GM19455 (cell line): ENCODE data around the gene MLLT10.
A peak's percentile ranks its signal among the peaks of the same experiment; 100 is the strongest.

Experiments
- ATAC-seq: cut with Tn5 transposase; IDR thresholded peaks from one replicate; pipeline ENCODE4 v1.9.1; 2021; ENCODE audit not compliant: unreplicated experiment

Gene MLLT10

DNA sequence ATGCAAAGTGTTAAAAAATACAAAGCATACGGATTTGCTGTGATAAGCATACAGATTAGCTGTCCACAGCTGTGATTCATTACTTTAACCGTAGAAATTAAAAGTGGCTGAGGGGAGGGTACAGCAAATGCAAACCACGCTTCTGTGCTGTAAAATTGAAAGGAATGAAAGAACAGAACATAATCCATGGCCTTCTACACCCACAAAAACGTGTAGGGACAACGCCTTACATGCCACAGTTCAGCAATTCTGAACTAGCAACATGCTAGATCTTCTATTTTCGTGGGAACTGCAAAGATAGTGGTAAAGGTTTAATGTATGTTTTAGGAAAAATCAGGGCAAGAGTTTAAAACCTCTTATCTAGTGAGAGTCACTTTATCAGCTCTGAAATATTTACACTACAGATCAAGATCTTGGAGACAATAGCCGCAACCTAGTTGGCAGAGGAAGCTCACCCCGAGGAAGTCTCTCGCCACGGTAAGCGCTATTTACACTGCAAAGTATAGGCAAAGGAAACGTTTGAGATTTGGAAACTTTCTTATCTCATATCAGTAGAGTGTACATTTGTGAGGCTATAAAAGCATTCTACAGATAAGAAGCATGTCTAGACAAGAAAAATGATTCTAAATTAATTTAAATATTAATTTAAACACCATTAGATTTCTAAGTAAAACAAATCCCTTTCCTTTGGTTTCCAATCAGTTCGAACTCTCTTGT is 193.6 kb downstream of the MLLT10 start:
- no peak for ATAC-seq

- ATAC-seq: no peak
Measured at GRCh38 chr10:21728618-21729017, 194.6 kb downstream of the MLLT10 start.

- peak; percentile 82 for ATAC-seq
Measured at GRCh38 chr10:21732067-21732772, 198.2 kb downstream of the MLLT10 start.

- ATAC-seq: no peak
Measured at GRCh38 chr10:21733710-21734109, 199.7 kb downstream of the MLLT10 start.

- no peak for ATAC-seq
Measured at GRCh38 chr10:21737106-21737505, 203.1 kb downstream of the MLLT10 start.

DNA sequence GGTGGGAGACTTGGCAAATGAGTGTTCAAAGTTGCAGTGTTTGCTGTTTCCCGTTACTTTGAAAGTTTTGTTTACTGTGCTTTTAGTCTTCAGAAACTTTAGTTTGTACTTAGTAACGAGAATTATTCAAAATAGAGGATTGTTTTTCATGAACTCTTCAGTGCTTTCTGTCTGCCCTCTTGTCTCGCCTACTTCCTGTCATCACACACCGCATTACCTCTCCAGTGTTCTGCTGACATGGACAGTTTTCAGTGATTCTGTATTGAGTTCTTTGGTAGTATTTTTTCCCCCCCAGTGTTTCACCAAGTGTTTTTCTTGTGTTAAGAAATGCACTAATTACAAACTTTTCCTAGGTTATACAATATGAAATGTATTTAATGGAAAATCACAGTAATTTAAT is 207.0 kb downstream of the MLLT10 start:
- no peak for ATAC-seq

- no peak for ATAC-seq
Measured at GRCh38 chr10:21742740-21743412, 208.8 kb downstream of the MLLT10 start.

GRCh38 chr10:21744223-21744622 is 210.2 kb downstream of the MLLT10 start:
- no peak for ATAC-seq

- no peak for ATAC-seq
Measured at GRCh38 chr10:21746118-21746517, 212.1 kb downstream of the MLLT10 start.

DNA sequence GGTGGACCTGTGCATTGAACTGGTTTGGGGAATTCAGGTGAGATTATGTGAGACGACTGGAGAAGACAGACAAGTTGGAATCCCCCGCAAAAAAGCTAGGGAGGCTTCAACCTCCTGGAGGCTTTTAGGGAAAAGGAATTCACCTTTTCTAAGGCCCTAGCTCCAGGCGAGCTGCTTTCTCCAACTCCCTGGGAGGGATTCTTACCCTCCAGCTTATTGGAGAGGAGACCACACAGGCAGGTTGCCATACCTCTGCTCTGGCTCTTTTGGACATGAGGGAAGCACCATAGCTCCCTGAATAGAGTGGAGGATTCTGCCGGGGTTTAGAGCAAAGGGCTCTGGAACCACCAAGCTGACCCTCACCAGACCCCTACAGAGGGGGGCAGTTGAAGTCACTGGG is 213.8 kb downstream of the MLLT10 start:
- no peak for ATAC-seq

- ATAC-seq: no peak
Measured at GRCh38 chr10:21749788-21750187, 215.8 kb downstream of the MLLT10 start.

- ATAC-seq: no peak
Measured at GRCh38 chr10:21750424-21750823, 216.4 kb downstream of the MLLT10 start.

GRCh38 chr10:21751341-21752310 is 217.6 kb downstream of the MLLT10 start:
- no peak for ATAC-seq

- no peak for ATAC-seq
Measured at GRCh38 chr10:21753497-21754270, 219.7 kb downstream of the MLLT10 start.

DNA sequence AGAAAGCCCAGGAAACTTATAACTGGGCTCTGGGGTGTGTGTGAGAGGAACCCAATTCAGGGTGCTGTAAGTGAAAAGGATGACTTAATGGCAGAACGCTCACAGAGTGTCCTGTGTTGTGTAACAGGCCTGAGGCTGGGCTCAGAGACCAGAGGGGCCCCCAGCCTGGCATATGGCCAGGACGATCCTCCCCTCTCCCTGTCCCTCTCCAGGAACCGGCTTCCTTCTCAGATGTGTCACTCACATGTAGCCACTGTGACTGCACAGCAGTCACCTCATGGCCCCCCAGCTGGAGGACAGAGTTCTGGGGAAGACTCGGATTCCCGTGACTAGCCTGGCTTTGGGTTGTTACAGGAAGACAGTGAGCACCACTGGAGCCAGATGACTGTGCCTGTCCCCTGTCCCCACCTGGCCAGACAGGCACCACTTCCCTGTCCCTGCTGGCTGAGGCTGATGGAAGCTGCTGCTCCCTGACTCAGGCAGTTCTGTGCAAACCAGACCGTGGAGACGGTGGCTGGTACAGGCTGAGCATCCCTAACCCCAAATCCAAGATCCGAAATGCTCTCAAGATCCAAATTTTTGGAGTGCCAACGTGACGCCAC is 220.5 kb downstream of the MLLT10 start:
- ATAC-seq: no peak

DNA sequence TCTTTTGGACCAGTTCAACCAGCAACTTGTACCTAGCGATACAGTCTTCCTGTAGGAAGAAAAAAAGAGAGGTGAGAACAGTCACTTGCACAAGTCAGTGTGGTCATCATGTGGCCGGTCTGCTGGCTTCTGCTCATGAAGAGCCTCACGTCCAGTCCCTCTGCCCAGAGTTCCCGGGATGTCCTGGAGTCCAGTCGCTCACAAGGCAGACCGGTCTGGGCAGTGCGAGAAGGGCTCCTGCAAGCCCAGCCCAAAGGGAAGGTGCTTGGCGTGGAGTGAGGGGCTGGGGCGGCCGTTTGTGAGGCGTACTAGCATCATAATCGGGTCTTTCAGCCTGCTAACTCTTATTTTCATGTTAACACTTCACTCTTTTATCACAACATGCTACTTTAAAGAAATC is 222.7 kb downstream of the MLLT10 start:
- ATAC-seq: no peak

DNA sequence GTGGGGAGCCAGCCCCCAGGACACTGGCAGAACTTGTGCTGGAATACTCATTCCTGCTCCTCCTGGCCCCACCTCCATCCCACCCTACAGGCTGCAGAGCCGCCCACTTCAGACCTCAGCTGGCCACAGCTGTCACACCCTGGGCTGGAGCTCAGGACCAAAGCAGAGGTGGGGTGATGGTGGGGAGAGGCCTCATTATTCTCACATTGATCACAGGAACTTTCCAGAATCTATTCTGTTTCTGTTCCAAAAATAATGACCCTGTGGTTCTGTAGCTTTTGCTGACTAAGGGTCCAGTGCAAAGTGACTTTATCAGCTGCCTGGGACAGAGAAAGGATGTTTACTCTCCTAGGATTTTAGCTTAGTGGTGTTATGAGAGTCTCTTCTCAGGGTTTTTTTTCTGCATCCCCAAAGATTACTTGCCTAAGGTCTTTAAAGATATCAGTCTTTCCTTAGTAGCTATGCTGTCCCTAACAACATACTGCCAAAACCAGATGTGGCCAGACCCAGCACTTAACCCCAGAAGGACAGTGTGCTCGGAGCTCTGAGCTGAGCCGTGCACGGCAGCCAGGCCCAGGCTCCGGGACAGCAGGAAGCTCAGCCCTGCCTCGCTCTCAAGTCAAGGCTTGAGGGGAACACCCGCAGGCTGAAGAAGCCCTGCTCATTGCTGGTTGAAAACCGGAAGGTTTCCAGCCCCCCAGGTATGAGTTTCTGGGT is 223.3 kb downstream of the MLLT10 start:
- no peak for ATAC-seq

DNA sequence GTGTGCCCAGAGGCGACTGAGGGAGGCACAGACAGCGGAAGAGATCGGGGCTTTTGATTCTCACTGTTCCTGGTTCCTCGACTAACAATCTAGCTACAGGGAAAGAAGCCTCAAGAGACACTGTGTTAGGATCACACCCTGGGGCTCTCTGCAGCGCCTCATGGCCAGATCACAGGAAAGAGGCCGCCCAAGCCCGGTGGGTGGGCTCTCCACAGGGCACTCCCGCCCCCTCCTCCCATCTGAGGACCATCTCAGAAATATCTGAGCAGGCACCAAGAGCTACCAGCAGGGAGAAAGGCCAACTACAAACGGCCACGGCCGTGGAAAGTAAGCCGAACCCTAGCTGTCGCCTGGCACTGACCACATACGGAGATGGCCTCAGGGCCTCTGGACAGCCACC is 224.2 kb downstream of the MLLT10 start:
- no peak for ATAC-seq

GRCh38 chr10:21758696-21759095 is 224.7 kb downstream of the MLLT10 start:
- no peak for ATAC-seq
